GM19043 (cell line): ENCODE results near the gene PATJ.
"Not testable (repeated sequence)": the region's sequence is repeated elsewhere in the genome, so short reads cannot be mapped to it uniquely, and the experiment has no call there.

Source experiments
- ATAC-seq: cut with Tn5 transposase; IDR thresholded peaks from one replicate; pipeline ENCODE4 v1.9.1; 2021; ENCODE audit warnings: low read depth; ENCODE audit not compliant: unreplicated experiment

The PATJ gene

GRCh38 chr1:62187548-62187947 is 445.3 kb downstream of the PATJ start:
- ATAC-seq, result no peak

GRCh38 chr1:62188111-62188510 is 445.8 kb downstream of the PATJ start:
- no peak for ATAC-seq

DNA sequence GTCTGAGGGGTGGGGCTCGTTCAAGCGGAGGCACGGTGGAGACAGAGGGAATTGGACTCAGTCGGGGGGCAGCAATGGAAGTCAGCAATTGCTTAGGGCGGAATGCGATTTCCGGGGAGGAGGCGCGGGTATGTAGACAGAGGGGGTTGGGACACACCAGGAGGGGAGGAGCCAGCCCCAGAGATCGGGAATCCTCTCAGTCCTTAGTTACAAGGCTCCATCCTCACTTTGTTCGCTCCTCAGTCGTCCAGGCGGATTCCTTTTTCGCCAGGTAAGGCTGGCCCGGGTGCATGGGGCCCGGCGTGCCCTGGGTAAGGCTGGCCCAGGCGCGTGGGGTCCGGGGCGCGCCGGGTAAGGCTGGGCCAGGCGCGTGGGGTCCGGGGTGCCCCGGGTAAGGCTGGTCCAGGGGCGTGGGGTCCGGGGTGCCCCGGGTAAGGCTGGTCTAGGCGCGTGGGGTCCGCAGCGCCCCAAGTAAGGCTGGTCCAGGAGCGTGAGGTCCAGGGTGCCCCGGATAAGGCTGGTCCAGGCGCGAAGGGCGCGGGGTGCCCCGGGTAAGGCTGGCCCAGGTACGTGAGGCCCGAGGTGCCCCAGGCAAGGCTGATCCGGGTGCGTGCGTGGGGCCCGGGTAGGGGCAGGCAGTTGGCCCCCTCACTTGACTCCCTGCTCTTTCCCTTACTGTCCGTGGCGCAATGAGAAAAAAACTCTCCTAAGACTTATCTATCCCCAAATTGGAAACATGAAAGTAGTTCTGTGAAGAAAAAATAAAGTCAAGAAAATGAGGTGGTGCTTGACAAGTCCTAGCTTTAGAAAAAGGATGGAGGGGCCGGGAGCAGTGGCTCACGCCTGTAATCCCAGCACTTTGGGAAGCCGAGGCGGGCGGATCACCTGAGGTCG is 452.6 kb downstream of the PATJ start, which contains the start of gene L1TD1:
Gene L1TD1 (plus strand): TSS at position 199 of the 894 bp plus-strand sequence. CDS start 11,780 bp downstream, outside the sequence.
- no peak for ATAC-seq

- ATAC-seq, result no peak
Observed at GRCh38 chr1:62196086-62196690, 453.9 kb downstream of the PATJ start.

GRCh38 chr1:62198069-62198780 is 455.9 kb downstream of the PATJ start:
- ATAC-seq, result no peak

GRCh38 chr1:62198781-62199125 is 456.5 kb downstream of the PATJ start:
- ATAC-seq, result no peak

- no peak for ATAC-seq
Observed at GRCh38 chr1:62207187-62207586, 464.9 kb downstream of the PATJ start.

DNA sequence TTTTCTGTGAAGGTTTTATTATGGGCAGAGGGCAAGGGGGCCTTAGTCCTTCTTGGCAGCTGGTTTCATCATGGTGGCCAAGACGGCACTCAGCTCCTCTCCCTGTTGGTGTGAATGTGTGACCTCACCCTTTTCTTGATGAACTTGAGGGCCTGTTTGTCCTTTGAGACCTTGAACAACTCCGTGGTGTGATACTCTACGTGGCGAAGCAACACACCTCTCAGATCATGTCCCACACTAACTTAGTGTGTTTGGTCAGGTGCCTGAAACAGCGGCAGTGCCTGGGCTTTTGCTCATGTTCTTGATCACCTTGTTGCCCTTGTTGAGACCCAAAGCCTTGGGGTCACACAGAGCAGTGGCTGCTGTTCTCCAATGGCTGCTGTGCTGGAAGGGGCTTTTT is 465.8 kb downstream of the PATJ start:
- ATAC-seq, result no peak

DNA sequence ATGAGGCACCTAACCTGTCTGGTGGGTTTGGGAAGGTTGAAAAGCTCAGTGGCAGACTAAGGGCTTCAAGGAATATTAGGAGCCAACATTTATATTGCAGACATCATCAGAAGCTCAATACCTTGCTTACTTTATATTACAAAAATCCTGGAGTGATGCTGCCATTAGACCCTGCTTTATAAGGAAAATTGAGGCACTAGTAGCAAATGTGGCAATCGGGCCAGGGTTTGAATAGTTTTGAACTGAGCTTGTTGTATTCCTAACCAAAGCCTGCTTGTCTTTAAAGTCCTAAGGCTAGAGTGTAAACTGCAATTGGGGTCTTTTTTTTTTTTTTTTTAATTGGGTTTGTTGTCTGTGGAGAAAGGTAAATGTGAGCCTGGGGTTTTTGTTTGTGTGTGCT is 466.7 kb downstream of the PATJ start:
- ATAC-seq, result no peak

DNA sequence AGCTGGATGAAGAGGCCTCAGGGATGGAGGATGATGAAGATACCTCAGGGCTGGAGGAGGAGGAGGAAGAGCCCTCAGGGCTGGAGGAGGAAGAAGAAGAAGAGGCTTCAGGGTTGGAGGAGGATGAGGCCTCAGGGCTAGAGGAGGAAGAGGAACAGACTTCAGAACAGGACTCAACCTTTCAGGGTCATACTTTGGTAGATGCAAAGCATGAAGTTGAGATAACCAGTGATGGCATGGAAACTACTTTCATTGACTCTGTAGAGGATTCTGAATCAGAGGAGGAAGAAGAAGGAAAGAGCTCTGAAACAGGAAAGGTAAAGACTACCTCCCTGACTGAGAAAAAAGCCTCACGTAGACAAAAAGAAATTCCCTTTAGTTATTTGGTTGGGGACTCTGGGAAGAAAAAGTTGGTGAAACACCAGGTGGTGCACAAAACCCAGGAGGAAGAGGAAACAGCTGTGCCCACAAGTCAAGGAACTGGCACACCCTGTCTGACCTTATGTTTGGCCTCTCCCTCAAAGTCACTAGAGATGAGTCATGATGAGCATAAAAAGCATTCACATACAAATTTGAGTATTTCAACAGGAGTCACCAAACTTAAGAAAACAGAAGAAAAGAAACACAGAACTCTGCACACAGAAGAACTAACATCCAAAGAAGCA is 467.8 kb downstream of the PATJ start:
- no peak for ATAC-seq

DNA sequence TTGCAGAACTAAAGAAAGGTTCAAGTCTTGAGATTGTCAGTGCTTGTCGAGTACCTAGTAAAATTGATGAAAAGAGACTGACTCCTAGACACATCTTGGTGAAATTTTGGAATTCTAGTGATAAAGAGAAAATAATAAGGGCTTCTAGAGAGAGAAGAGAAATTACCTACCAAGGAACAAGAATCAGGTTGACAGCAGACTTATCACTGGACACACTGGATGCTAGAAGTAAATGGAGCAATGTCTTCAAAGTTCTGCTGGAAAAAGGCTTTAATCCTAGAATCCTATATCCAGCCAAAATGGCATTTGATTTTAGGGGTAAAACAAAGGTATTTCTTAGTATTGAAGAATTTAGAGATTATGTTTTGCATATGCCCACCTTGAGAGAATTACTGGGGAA is 468.7 kb downstream of the PATJ start:
- no peak for ATAC-seq

- ATAC-seq, result no peak
Observed at GRCh38 chr1:62212411-62212810, 470.1 kb downstream of the PATJ start.

DNA sequence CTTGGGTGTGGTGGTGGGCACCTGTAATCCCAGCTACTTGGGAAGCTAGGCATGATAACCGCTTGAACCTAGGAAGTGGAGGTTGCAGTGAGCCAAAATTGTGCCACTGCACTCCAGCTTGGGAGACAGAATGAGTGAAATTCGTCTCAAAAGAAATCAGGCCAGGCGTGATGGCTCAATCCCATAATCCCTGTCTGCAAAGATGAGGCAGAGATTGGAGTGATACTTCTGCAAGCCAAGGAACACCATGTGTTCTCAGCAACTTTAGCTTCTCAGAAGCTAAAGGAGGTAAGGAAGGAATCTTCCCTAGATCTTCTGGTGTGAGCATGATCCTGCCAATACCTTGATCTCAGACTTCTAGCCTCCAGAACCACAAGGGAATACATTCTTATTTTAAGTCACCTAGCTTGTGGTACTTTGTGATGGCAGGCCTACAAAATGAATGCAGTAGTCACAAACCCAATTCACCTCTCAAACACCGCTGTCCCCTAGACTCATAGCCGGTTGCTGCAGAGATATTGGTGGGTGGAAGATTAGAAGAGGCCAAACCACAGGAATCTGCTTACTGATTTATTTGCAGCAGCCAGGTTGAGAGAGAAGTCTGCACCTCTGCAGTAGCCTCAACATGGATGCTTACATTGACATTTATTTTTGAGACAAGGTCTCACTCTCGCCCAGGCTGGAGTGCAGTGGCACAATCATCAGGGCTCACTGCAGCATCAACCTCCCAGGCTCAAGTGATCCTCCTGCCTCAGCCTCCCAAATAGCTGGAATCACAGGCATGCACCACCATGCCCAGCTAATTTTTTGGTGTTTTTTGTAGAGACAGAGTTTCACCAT is 471.0 kb downstream of the PATJ start:
- no peak for ATAC-seq

DNA sequence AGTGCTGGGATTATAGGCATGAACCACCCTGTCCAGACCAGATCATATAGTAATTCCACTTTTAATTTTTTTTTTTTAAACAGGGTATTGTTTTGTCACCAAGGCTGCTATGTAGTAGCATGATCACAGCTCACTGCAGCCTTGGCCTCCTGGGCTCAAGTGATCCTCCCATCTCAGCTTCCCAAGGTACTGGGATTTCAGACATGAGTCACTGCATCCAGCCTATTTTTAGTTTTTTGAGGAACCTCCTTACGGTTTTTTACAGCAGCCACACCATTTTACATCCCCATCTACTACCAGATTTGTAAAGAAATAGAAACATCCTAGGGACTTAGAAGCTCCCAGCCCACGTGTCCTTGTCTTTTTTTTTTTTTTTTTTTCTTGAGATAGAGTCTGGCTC is 476.3 kb downstream of the PATJ start:
- no peak for ATAC-seq

GRCh38 chr1:62220456-62220855 is 478.2 kb downstream of the PATJ start:
- ATAC-seq, result not testable (repeated sequence)

DNA sequence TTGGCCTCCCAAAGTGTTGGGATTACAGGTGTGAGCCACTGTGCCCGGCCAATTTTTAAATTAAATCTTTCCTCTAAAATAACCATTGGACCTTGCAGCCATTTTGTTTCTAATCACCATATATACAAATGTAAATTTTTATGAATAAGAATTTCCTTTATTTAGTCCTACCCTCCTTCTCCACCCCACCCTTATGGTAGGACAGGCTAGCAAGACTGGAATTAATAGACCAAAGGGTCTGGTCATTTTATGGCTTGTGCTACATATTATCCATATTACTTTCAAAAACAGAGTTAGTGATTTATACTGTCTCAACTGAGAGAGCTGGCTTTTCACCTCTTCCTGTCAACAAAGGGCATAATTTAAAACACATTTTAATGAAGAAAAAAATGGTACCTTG is 478.9 kb downstream of the PATJ start:
- ATAC-seq, result no peak

DNA sequence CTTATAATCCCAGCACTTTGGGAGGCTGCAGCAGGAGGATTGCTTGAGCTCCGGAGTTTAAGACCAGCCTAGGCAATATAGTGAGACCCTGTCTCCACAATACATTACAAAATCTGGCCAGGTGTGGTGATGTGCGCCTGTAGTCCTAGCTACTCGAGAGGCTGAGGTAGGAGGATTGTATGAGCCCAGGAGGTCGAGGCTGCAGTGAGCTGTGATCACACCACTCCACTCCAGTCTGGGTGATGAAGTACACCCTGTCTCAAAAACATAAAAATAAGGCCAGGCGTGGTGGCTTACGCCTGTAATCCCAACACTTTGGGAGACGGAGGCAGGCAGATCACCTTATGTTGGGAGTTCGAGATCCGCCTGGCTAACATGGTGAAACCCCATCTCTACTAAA is 480.0 kb downstream of the PATJ start:
- ATAC-seq, result no peak

GRCh38 chr1:62224182-62224581 is 481.9 kb downstream of the PATJ start:
- no peak for ATAC-seq

GRCh38 chr1:62227496-62227895 is 485.2 kb downstream of the PATJ start:
- no peak for ATAC-seq
